Measurements from ENCODE around the gene GFOD2.

DNA sequence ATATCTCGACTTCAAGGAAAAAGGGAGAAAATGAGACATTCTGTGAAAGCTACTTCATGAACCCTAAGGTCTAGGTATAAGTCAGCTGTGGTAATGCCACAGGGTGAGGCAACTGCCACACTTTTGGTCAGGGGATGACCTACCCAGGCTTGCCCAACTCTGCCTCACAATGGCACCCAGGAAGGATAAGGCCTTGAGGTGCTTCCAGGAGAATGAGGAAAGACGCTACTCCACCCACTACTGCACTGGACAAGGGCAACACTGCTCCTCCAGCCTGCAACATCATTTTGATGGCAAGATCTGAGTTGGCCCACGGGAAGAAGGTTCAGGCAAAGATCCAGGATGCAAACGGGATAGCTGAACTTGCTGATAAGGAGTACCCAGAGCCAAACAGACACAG lies 22.0 kb upstream of the GFOD2 start:
- no peak for TF ChIP-seq EZH2 (IDR thresholded peaks at IDR 0.05; ENCODE audit: borderline replicate concordance)
- TF ChIP-seq, protein P1, sequence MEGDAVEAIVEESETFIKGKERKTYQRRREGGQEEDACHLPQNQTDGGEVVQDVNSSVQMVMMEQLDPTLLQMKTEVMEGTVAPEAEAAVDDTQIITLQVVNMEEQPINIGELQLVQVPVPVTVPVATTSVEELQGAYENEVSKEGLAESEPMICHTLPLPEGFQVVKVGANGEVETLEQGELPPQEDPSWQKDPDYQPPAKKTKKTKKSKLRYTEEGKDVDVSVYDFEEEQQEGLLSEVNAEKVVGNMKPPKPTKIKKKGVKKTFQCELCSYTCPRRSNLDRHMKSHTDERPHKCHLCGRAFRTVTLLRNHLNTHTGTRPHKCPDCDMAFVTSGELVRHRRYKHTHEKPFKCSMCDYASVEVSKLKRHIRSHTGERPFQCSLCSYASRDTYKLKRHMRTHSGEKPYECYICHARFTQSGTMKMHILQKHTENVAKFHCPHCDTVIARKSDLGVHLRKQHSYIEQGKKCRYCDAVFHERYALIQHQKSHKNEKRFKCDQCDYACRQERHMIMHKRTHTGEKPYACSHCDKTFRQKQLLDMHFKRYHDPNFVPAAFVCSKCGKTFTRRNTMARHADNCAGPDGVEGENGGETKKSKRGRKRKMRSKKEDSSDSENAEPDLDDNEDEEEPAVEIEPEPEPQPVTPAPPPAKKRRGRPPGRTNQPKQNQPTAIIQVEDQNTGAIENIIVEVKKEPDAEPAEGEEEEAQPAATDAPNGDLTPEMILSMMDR (IDR thresholded peaks at IDR 0.05; ENCODE audit: poor library complexity) = no peak
- TF ChIP-seq EZH2phosphoT487 (IDR thresholded peaks at IDR 0.05; ENCODE audit: low read depth, severe bottlenecking, unreplicated experiment) = no peak

All from hepatocyte (in vitro differentiated cells).